IMR-90 (cell line): Measurements from ENCODE around the gene ATP1A1. TPM values are rescaled to one million over a fixed set of nuclear protein-coding genes. Genes with fewer than 3 reads are reported as not detected.
A peak's percentile ranks its signal among the peaks of the same experiment; 100 is the strongest.

ENCODE experiments used
- ATAC-seq: fragments of 200-7000 bp; cut with Tn5 transposase; 2 replicates; pipeline ENCODE4 v1.9.1; 2020; ENCODE audit warnings: low read depth, mild to moderate bottlenecking, moderate library complexity
- BruUV-seq: library from RNA; stranded (reverse); fragments of 400-500 nt; replicated peaks from 2 replicates; lab custom pipeline; 2021; lab: Mats Ljungman, UMichigan
- CTCF ChIA-PET: fragments of 300-600 bp; formaldehyde crosslinking; extraction: SDS; loops from one replicate; lab custom pipeline; 2021; ENCODE audit warnings: antibody characterized with exemption; lab: Yijun Ruan, JAX
- POLR2A ChIA-PET: fragments of 300-600 bp; sonication (Branson Sonifier 250); formaldehyde crosslinking; loops from one replicate; lab custom pipeline; 2022; ENCODE audit warnings: antibody characterized with exemption; ENCODE audit not compliant: unreplicated experiment; lab: Charles Lee
- DNase-seq: peaks from one replicate; pipeline ENCODE4 v3.0.0; 2013
- H2AFZ ChIP-seq: replicated peaks from 2 replicates; pipeline ENCODE3; 2013; ENCODE audit warnings: low read length, mild to moderate bottlenecking; ENCODE audit not compliant: poor library complexity
- H2AK5ac ChIP-seq: 2 replicates; pipeline ENCODE4 v1.6.1; 2013; ENCODE audit warnings: low read depth, low read length, inconsistent platforms
- H2AK9ac ChIP-seq: replicated peaks from 2 replicates; pipeline ENCODE3; 2013; ENCODE audit warnings: mild to moderate bottlenecking, low read depth, low read length, moderate library complexity; ENCODE audit not compliant: poor library complexity
- H2BK120ac ChIP-seq: 2 replicates; pipeline ENCODE4 v1.6.1; 2013; ENCODE audit warnings: low read depth, low read length, inconsistent platforms
- H2BK15ac ChIP-seq: 3 replicates; pipeline ENCODE4 v1.6.1; 2013; ENCODE audit warnings: low read depth, low read length, inconsistent platforms
- H2BK20ac ChIP-seq: 2 replicates; pipeline ENCODE4 v1.6.1; 2013; ENCODE audit warnings: low read depth, mild to moderate bottlenecking, inconsistent platforms, low read length, moderate library complexity
- H2BK5ac ChIP-seq: 2 replicates; pipeline ENCODE4 v1.6.1; 2013; ENCODE audit warnings: mild to moderate bottlenecking, low read depth, low read length, inconsistent platforms; ENCODE audit not compliant: poor library complexity, severe bottlenecking
- H3K14ac ChIP-seq: replicated peaks from 2 replicates; pipeline ENCODE4 v1.6.1; 2013; ENCODE audit warnings: low read depth, low read length, inconsistent platforms
- H3K18ac ChIP-seq: 2 replicates; pipeline ENCODE4 v1.6.1; 2013; ENCODE audit warnings: low read depth, low read length, control low read depth
- H3K23ac ChIP-seq: 2 replicates; pipeline ENCODE4 v1.6.1; 2013; ENCODE audit warnings: low read depth, low read length, inconsistent platforms
- H3K27ac ChIP-seq: 2 replicates; pipeline ENCODE4 v1.5.1; 2013; ENCODE audit warnings: mild to moderate bottlenecking, control low read depth, low read length; ENCODE audit not compliant: insufficient read depth
- H3K27me3 ChIP-seq: 2 replicates; pipeline ENCODE4 v1.6.1; 2013; ENCODE audit warnings: low read length; ENCODE audit not compliant: control insufficient read depth, insufficient read depth
- H3K36me3 ChIP-seq: 2 replicates; pipeline ENCODE4 v1.6.1; 2013; ENCODE audit warnings: low read length, mixed read lengths; ENCODE audit not compliant: control insufficient read depth, insufficient read depth
- H3K4ac ChIP-seq: 2 replicates; pipeline ENCODE4 v1.6.1; 2013; ENCODE audit warnings: low read depth, low read length, inconsistent platforms
- H3K4me1 ChIP-seq: 2 replicates; pipeline ENCODE4 v1.6.1; 2013; ENCODE audit warnings: low read length, mixed read lengths; ENCODE audit not compliant: control insufficient read depth, insufficient read depth
- H3K4me2 ChIP-seq: 2 replicates; pipeline ENCODE4 v1.6.1; 2013; ENCODE audit warnings: low read depth, mild to moderate bottlenecking, control low read depth, low read length, moderate library complexity
- H3K4me3 ChIP-seq: 2 replicates; pipeline ENCODE4 v1.5.1; 2013; ENCODE audit warnings: low read depth, mild to moderate bottlenecking, control low read depth, low read length, moderate library complexity; ENCODE audit not compliant: insufficient read depth
- H3K56ac ChIP-seq: 2 replicates; pipeline ENCODE4 v1.6.1; 2013; ENCODE audit warnings: low read length, inconsistent platforms; ENCODE audit not compliant: insufficient read depth; ENCODE audit errors: extremely low read depth
- H3K79me1 ChIP-seq, 2 experiments: 2 replicates each; pipeline ENCODE4 v1.6.1; 2013; ENCODE audit warnings: low read length in 2 of 2, inconsistent platforms in 1 of 2, low read depth in 1 of 2
- H3K9ac ChIP-seq: 2 replicates; pipeline ENCODE4 v1.6.1; 2013; ENCODE audit warnings: low read depth, low read length, control low read depth
- H3K9me1 ChIP-seq: 2 replicates; pipeline ENCODE4 v1.6.1; 2013; ENCODE audit warnings: low read length, inconsistent platforms; ENCODE audit not compliant: insufficient read depth
- H3K9me3 ChIP-seq: 2 replicates; pipeline ENCODE4 v1.6.1; 2013; ENCODE audit warnings: low read length; ENCODE audit not compliant: control insufficient read depth, insufficient read depth
- H4K20me1 ChIP-seq: 2 replicates; pipeline ENCODE4 v1.6.1; 2013; ENCODE audit warnings: low read length, inconsistent platforms; ENCODE audit not compliant: insufficient read depth
- H4K5ac ChIP-seq: 2 replicates; pipeline ENCODE4 v1.6.1; 2013; ENCODE audit warnings: mild to moderate bottlenecking, low read depth, low read length, control low read depth
- H4K8ac ChIP-seq, 2 experiments: 2 replicates each; pipeline ENCODE4 v1.6.1; 2013; ENCODE audit warnings: low read depth in 2 of 2, low read length in 2 of 2, control low read depth in 1 of 2, inconsistent platforms in 1 of 2
- H4K91ac ChIP-seq: 2 replicates; pipeline ENCODE4 v1.6.1; 2013; ENCODE audit warnings: low read depth, low read length, inconsistent platforms; ENCODE audit not compliant: insufficient read depth
- BHLHE40 ChIP-seq: fragments of 150-350 bp; IDR thresholded peaks from 2 replicates; pipeline ENCODE4 v1.6.1; 2016; ENCODE audit warnings: mild to moderate bottlenecking, low read depth, low read length
- CEBPB ChIP-seq: IDR thresholded peaks from 2 replicates; pipeline ENCODE4 v1.6.1; 2012; ENCODE audit warnings: low read depth, low read length, improper control_type of control experiment
- CTCF ChIP-seq: conservative IDR thresholded peaks from 2 replicates; pipeline ENCODE4 v1.5.1; 2012; ENCODE audit warnings: mild to moderate bottlenecking, low read depth, low read length, improper control_type of control experiment
- MAFK ChIP-seq: IDR thresholded peaks from 2 replicates; pipeline ENCODE4 v1.6.1; 2012; ENCODE audit warnings: low read depth, low read length, improper control_type of control experiment
- MAZ ChIP-seq: IDR thresholded peaks from 2 replicates; pipeline ENCODE4 v1.6.1; 2012; ENCODE audit warnings: low read depth, mild to moderate bottlenecking, low read length, improper control_type of control experiment, moderate library complexity, borderline replicate concordance
- MXI1 ChIP-seq: IDR thresholded peaks from 2 replicates; pipeline ENCODE4 v1.6.1; 2012; ENCODE audit warnings: low read depth, mild to moderate bottlenecking, low read length, moderate library complexity, borderline replicate concordance
- NFE2L2 ChIP-seq: fragments of 150-350 bp; IDR thresholded peaks from 2 replicates; pipeline ENCODE4 v1.6.1; 2016; ENCODE audit warnings: low read depth, mild to moderate bottlenecking, low read length
- POLR2A ChIP-seq: IDR thresholded peaks from 2 replicates; pipeline ENCODE4 v1.6.1; 2012; ENCODE audit warnings: mild to moderate bottlenecking, low read depth, low read length
- RAD21 ChIP-seq: IDR thresholded peaks from 2 replicates; pipeline ENCODE4 v1.6.1; 2012; ENCODE audit warnings: low read length, improper control_type of control experiment
- RFX5 ChIP-seq: IDR thresholded peaks from 2 replicates; pipeline ENCODE4 v1.8.0; 2012; ENCODE audit warnings: low read depth, mild to moderate bottlenecking, low read length, moderate library complexity
- SMC3 ChIP-seq: fragments of 150-350 bp; IDR thresholded peaks from 2 replicates; pipeline ENCODE4 v1.6.1; 2016; ENCODE audit warnings: low read depth, mild to moderate bottlenecking, antibody characterized with exemption, low read length, moderate library complexity
- WGBS, 2 experiments: methylation state at CpG; one replicate each; pipeline versions ENCODE4 v1.1.5 to v1.1.7; 2013; ENCODE audit warnings: missing lambda C conversion rate in 2 of 2; ENCODE audit not compliant: insufficient read length in 1 of 2; ENCODE audit errors: extremely low coverage in 2 of 2; 5-methylcytosine and 5-hydroxymethylcytosine counted together
- dilution Hi-C: fragments of 300-500 bp; cut with HindIII; formaldehyde crosslinking; loops from one replicate; pipeline ENCODE4 v1.14.3; 2018; ENCODE audit warnings: low sequenced_read_pairs; ENCODE audit not compliant: unreplicated experiment
- in situ Hi-C: fragments of 300-500 bp; cut with MboI; formaldehyde crosslinking; loops from 3 replicates; pipeline ENCODE4 v1.14.3; 2019; ENCODE audit warnings: low sequenced_read_pairs, inconsistent platforms, mixed read lengths
- intact Hi-C: fragments of 100-400 bp; cut with micrococcal nuclease; formaldehyde crosslinking; loops from 2 replicates; pipeline ENCODE4 v1.10.0; 2022
- polyA plus RNA-seq, 3 experiments: library from polyadenylated mRNA; depleted of rRNA; stranded (reverse); fragments of >200 nt; gene quantifications; 2 replicates each; pipeline ENCODE4 v1.2.3, GENCODE V29; 2012; ENCODE audit warnings: low replicate concordance in 1 of 3
- total RNA-seq: library from RNA; depleted of rRNA; stranded (reverse); fragments of >200 nt; gene quantifications from 2 replicates; pipeline ENCODE4 v1.2.3, GENCODE V29; 2012
- TF ChIP-seq, protein P1 (sequence below): fragments of 150-350 bp; IDR thresholded peaks from 2 replicates; pipeline ENCODE4 v1.6.1; 2017; ENCODE audit warnings: mild to moderate bottlenecking, antibody characterized with exemption, low read length, low read depth

ATP1A1 gene
- total and polyA plus RNA-seq, 2 of the 4 experiments (the other 2 are of a cell fraction) = 116 to 125 TPM

GRCh38 chr1:116389013-116389412 lies 16.0 kb downstream of the ATP1A1 start:
- H3K36me3 ChIP-seq = peaks cover 50% of the 10 kb centered on the region
- no peaks in the 10 kb centered on the region for H4K20me1 ChIP-seq
- peaks cover 3% of the 10 kb centered on the region; the same call in 1 of the 2 replicates for H3K9me1 ChIP-seq
- CTCF ChIA-PET = no interaction called here
- no peak overlapping the region for H4K8ac ChIP-seq
- H3K4me1 ChIP-seq = no peaks in the 10 kb centered on the region
- H3K9me3 ChIP-seq = no peaks in the 10 kb centered on the region
- H3K4ac ChIP-seq = no peak overlapping the region
- no peak overlapping the region for H3K18ac ChIP-seq
- no peak overlapping the region for H3K23ac ChIP-seq
- no peak overlapping the region for H2BK20ac ChIP-seq
- no peak overlapping the region for H3K4me3 ChIP-seq
- H3K14ac ChIP-seq = no peak overlapping the region
- no peak overlapping the region for H3K4me2 ChIP-seq
- no peak overlapping the region for H2AK9ac ChIP-seq
- H3K27me3 ChIP-seq = no peaks in the 10 kb centered on the region
- BruUV-seq = TSS peak; percentile 71
- H3K56ac ChIP-seq = no peak overlapping the region
- no peak overlapping the region for H2AFZ ChIP-seq
- H2AK5ac ChIP-seq = no peak overlapping the region
- no CpG with 5 or more reads among the region's 2 CpGs for WGBS, 2 experiments
- no peak overlapping the region for H4K91ac ChIP-seq
- no peak overlapping the region for H2BK120ac ChIP-seq
- no peak overlapping the region for H3K9ac ChIP-seq
- intact Hi-C loops (no loop called here), in situ Hi-C loops (no loop called here), dilution Hi-C loops (no loop called here)
- DNase-seq (no peak), ATAC-seq (no peak)
- H3K27ac ChIP-seq = no peak overlapping the region
- H2BK15ac ChIP-seq = no peak overlapping the region
- TF ChIP-seq SMC3 (no peak), RAD21 (no peak), NFE2L2 (no peak), MXI1 (no peak), POLR2A (no peak), MAZ (no peak), CTCF (no peak), RFX5 (no peak), MAFK (no peak), CEBPB (no peak), BHLHE40 (no peak)
- TF ChIP-seq, protein P1, sequence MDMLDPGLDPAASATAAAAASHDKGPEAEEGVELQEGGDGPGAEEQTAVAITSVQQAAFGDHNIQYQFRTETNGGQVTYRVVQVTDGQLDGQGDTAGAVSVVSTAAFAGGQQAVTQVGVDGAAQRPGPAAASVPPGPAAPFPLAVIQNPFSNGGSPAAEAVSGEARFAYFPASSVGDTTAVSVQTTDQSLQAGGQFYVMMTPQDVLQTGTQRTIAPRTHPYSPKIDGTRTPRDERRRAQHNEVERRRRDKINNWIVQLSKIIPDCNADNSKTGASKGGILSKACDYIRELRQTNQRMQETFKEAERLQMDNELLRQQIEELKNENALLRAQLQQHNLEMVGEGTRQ = no peak
- POLR2A ChIA-PET = no interaction called here
- H4K5ac ChIP-seq = no peak overlapping the region
- no peak overlapping the region for H2BK5ac ChIP-seq
- H3K79me1 ChIP-seq = peaks cover 3 to 11% of the 10 kb centered on the region in 2 experiments; a peak in 3 of 4 replicates
